CD8-positive, alpha-beta memory T cell (primary cell): ENCODE data around the gene HAUS3. TPM values are rescaled to one million over a fixed set of nuclear protein-coding genes. Genes with fewer than 3 reads are reported as not detected.

ENCODE experiments used
- CTCF ChIA-PET: fragments of 350-600 bp; sonication (Branson Sonifier 250); formaldehyde crosslinking; loops from one replicate; lab custom pipeline; 2021; ENCODE audit warnings: antibody characterized with exemption; lab: Charles Lee
- POLR2A ChIA-PET: fragments of 350-600 bp; sonication (Branson Sonifier 250); formaldehyde crosslinking; loops from one replicate; lab custom pipeline; 2021; ENCODE audit warnings: antibody characterized with exemption; lab: Charles Lee
- DNase-seq, 5 donors: peaks; one replicate each; pipeline versions ENCODE4 v3.0.0 to v3.0.0-alpha.2; 2020 to 2022; ENCODE audit warnings: mixed read lengths in 1 of 5
- H3K27ac ChIP-seq: one replicate; pipeline ENCODE4 v1.7.0; 2013; ENCODE audit warnings: low read depth, mild to moderate bottlenecking, low read length, moderate library complexity
- H3K27me3 ChIP-seq: 2 replicates; pipeline ENCODE4 v1.7.0; 2013; ENCODE audit warnings: low read length, mild to moderate bottlenecking; ENCODE audit not compliant: insufficient read depth, poor library complexity, severe bottlenecking
- H3K36me3 ChIP-seq: 2 replicates; pipeline ENCODE4 v1.7.0; 2013; ENCODE audit warnings: mild to moderate bottlenecking, low read length, moderate library complexity; ENCODE audit not compliant: insufficient read depth
- H3K4me1 ChIP-seq: 2 replicates; pipeline ENCODE4 v1.7.0; 2013; ENCODE audit warnings: mild to moderate bottlenecking, low read length, moderate library complexity; ENCODE audit not compliant: insufficient read depth
- H3K4me3 ChIP-seq: 2 replicates; pipeline ENCODE4 v1.7.0; 2013; ENCODE audit warnings: mild to moderate bottlenecking, low read length
- H3K9me3 ChIP-seq: 2 replicates; pipeline ENCODE4 v1.7.0; 2013; ENCODE audit warnings: mild to moderate bottlenecking, low read length
- H3K27ac Mint-ChIP-seq, 8 donors: one replicate each; pipeline ENCODE4 v1.8.0; 2020 to 2021; ENCODE audit warnings: mixed read lengths in 8 of 8, mild to moderate bottlenecking in 6 of 8, inconsistent platforms in 3 of 8, moderate library complexity in 3 of 8
- H3K27me3 Mint-ChIP-seq, 2 donors: one replicate each; pipeline ENCODE4 v1.8.0; 2020 to 2021; ENCODE audit warnings: mixed read lengths in 2 of 2, mild to moderate bottlenecking in 1 of 2, moderate library complexity in 1 of 2
- H3K36me3 Mint-ChIP-seq, 3 donors: one replicate each; pipeline ENCODE4 v1.8.0; 2020 to 2021; ENCODE audit warnings: mixed read lengths in 3 of 3, inconsistent platforms in 1 of 3, mild to moderate bottlenecking in 1 of 3
- H3K4me1 Mint-ChIP-seq, 3 donors: one replicate each; pipeline ENCODE4 v1.8.0; 2020 to 2021; ENCODE audit warnings: mixed read lengths in 3 of 3, inconsistent platforms in 1 of 3, mild to moderate bottlenecking in 1 of 3
- H3K4me3 Mint-ChIP-seq, 7 donors: one replicate each; pipeline ENCODE4 v1.8.0; 2020 to 2021; ENCODE audit warnings: mixed read lengths in 7 of 7, mild to moderate bottlenecking in 6 of 7, moderate library complexity in 4 of 7, inconsistent platforms in 2 of 7
- H3K9me3 Mint-ChIP-seq, 5 donors: one replicate each; pipeline ENCODE4 v1.8.0; 2020 to 2022; ENCODE audit warnings: mixed read lengths in 5 of 5, mild to moderate bottlenecking in 3 of 5, moderate library complexity in 2 of 5, inconsistent platforms in 1 of 5
- polyA plus RNA-seq: library from polyadenylated mRNA; unstranded; fragments of 300-500 nt; fragmentation: Illumina TruSeq; gene quantifications from one replicate; pipeline ENCODE4 v1.2.3, GENCODE V29; 2021
- total RNA-seq, 2 experiments: library from RNA; stranded (reverse); gene quantifications; one replicate each; pipeline ENCODE4 v1.2.3, GENCODE V29; 2021

HAUS3 gene
- total and polyA plus RNA-seq, 3 experiments from 2014 or later: 23.8 to 26.6 (median 23.9) TPM

DNA sequence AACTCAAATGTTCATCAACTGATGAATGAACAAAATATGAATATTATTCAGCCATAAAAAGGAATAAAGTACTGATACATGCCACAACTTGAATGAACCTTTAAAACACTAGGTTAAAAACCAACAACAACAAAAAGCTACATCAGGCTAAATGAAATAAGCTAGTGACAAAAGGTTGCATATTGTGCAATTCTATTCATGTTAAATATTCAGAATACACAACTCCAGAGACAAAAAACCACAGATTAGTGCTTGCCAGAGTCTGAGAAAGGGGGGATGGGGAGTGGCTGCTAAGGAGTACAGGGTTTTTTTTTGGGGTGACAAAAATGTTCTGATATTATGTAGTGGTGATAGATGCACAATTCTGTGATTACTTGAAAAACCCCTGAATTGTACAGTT, 58.5 kb downstream of the HAUS3 start:
- no peaks in the 10 kb centered on the region for H3K36me3 ChIP-seq
- no peaks in the 10 kb centered on the region for H3K4me1 ChIP-seq
- CTCF ChIA-PET: no interaction called here
- H3K9me3 ChIP-seq: no peaks in the 10 kb centered on the region
- no peak overlapping the region for H3K4me3 Mint-ChIP-seq
- POLR2A ChIA-PET: no interaction called here
- H3K9me3 Mint-ChIP-seq: peaks cover 8 to 31% (median 21%) of the 10 kb centered on the region in 5 donors
- H3K27ac ChIP-seq: no peak overlapping the region
- H3K27me3 ChIP-seq: no peaks in the 10 kb centered on the region
- H3K27ac Mint-ChIP-seq: no peak overlapping the region
- peaks cover 0 to 2% of the 10 kb centered on the region in 2 donors for H3K27me3 Mint-ChIP-seq
- peaks cover 6 to 40% (median 16%) of the 10 kb centered on the region in 3 donors for H3K36me3 Mint-ChIP-seq
- no peaks in the 10 kb centered on the region for H3K4me1 Mint-ChIP-seq
- DNase-seq: no peak
- no peak overlapping the region for H3K4me3 ChIP-seq

DNA sequence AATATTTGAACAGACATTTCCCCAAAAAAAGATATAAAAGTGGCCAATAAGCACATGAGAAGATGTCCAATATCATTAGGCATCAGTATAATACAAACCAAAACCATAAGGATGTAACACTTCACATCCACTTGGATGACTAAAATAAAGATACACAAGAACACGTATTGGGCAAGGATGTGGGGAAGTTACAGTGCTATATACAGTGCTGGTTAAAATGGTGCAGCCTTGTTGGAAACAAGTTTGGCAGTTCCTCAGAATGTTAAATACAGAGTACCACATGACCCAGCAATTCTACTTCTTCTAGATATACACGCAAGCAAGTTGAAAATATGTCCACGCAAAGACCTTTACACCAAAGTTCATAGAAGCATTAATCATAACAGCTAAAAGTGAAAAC, 58.9 kb downstream of the HAUS3 start:
- CTCF ChIA-PET: no interaction called here
- no peak overlapping the region for H3K27ac ChIP-seq
- Mint-ChIP-seq H3K27ac (peak overlapping the region in 1 of 8 donors; percentile 23), H3K27me3 (peaks cover 0 to 2% of the 10 kb centered on the region in 2 donors), H3K9me3 (peaks cover 8 to 30% (median 19%) of the 10 kb centered on the region in 5 donors), H3K36me3 (peaks cover 6 to 38% (median 16%) of the 10 kb centered on the region in 3 donors), H3K4me3 (no peak overlapping the region), H3K4me1 (no peaks in the 10 kb centered on the region)
- H3K4me3 ChIP-seq: no peak overlapping the region
- no peaks in the 10 kb centered on the region for H3K36me3 ChIP-seq
- no peaks in the 10 kb centered on the region for H3K27me3 ChIP-seq
- H3K9me3 ChIP-seq: no peaks in the 10 kb centered on the region
- POLR2A ChIA-PET: no interaction called here
- no peaks in the 10 kb centered on the region for H3K4me1 ChIP-seq
- DNase-seq: no peak

DNA sequence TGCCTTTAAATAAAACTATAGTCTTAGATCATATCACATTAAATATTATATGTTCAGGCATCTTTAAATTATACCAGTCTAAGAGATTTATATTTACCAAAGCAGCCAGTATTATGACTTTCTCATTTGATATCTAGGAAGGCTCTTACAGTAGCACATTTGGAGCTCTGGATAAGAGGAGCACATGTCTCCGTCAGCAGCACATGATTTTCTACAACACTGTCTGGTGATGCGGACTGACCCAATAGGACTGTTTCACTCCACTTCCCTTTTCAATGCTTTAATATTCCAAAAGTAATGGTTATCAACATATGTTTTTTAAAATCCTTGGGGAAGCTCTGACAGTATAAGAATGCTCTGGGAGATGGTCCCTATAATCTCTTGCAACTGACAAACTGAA, 61.5 kb downstream of the HAUS3 start:
- ChIA-PET CTCF (no interaction called here), POLR2A (no interaction called here)
- Mint-ChIP-seq H3K27ac (no peak overlapping the region), H3K27me3 (peaks cover 0 to 2% of the 10 kb centered on the region in 2 donors), H3K36me3 (peaks cover 0 to 19% (median 10%) of the 10 kb centered on the region in 3 donors), H3K4me1 (no peaks in the 10 kb centered on the region), H3K9me3 (peaks cover 0 to 8% (median 2%) of the 10 kb centered on the region in 5 donors), H3K4me3 (no peak overlapping the region)
- Histone ChIP-seq H3K4me1 (no peaks in the 10 kb centered on the region), H3K27me3 (no peaks in the 10 kb centered on the region), H3K4me3 (no peak overlapping the region), H3K9me3 (no peaks in the 10 kb centered on the region), H3K36me3 (no peaks in the 10 kb centered on the region), H3K27ac (no peak overlapping the region)
- no peak for DNase-seq

DNA sequence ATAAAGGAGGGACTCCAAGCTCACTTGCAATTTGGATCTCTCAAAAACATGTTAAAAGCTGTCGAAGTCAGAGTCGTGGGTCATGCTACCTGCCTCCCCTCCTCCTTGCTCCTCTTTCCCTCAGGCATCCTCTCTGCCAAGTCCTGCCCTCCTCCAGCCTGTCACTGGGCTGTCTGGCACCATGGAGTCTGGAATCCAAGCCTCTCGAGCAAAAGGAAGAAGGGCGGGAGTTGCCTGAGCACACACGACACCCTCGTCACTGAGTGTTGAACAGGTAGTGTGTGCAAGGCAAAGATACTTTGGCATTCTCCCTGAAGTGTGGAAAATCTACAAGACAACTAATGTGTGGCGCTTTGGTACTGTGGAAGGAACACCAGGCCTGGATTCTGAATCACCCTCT, 62.2 kb downstream of the HAUS3 start:
- H3K36me3 Mint-ChIP-seq: peaks cover 0 to 14% (median 7%) of the 10 kb centered on the region in 3 donors
- no peak overlapping the region for H3K27ac ChIP-seq
- DNase-seq: no peak
- H3K9me3 Mint-ChIP-seq: peaks cover 0 to 6% (median 0%) of the 10 kb centered on the region in 5 donors
- H3K27me3 ChIP-seq: no peaks in the 10 kb centered on the region
- H3K4me1 Mint-ChIP-seq: no peaks in the 10 kb centered on the region
- no peak overlapping the region for H3K27ac Mint-ChIP-seq
- no peaks in the 10 kb centered on the region for H3K9me3 ChIP-seq
- H3K4me1 ChIP-seq: no peaks in the 10 kb centered on the region
- H3K27me3 Mint-ChIP-seq: no peaks in the 10 kb centered on the region
- no peak overlapping the region for H3K4me3 ChIP-seq
- no peak overlapping the region for H3K4me3 Mint-ChIP-seq
- ChIA-PET POLR2A (no interaction called here), CTCF (no interaction called here)
- no peaks in the 10 kb centered on the region for H3K36me3 ChIP-seq

DNA sequence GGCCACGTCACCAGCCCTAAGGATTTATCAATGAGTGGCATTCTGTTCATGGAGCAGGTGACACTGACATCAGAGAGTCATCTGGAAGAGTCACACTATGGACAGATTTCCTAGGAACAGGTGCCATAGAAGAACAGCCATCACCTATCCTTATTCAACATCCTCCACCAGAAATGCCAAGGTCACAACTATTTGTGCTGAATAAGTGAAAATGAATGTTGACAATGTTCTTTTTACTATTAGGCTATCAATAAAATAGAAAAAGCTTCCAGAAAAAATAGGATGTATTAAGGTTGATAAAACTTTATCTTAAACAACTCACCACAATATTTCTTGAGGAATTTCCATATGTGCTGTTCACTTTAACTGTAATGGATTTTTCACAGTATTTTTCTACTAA, 62.9 kb downstream of the HAUS3 start:
- DNase-seq: no peak
- H3K27ac ChIP-seq: no peak overlapping the region
- POLR2A ChIA-PET: no interaction called here
- H3K36me3 ChIP-seq: no peaks in the 10 kb centered on the region
- Mint-ChIP-seq H3K9me3 (peaks cover 0 to 6% (median 0%) of the 10 kb centered on the region in 5 donors), H3K27me3 (no peaks in the 10 kb centered on the region), H3K4me3 (no peak overlapping the region), H3K4me1 (peaks cover 0 to 2% (median 0%) of the 10 kb centered on the region in 3 donors), H3K36me3 (peaks cover 0 to 14% (median 7%) of the 10 kb centered on the region in 3 donors), H3K27ac (no peak overlapping the region)
- no peaks in the 10 kb centered on the region for H3K4me1 ChIP-seq
- H3K9me3 ChIP-seq: no peaks in the 10 kb centered on the region
- no peak overlapping the region for H3K4me3 ChIP-seq
- no peaks in the 10 kb centered on the region for H3K27me3 ChIP-seq
- CTCF ChIA-PET: no interaction called here

Other genes with a start within 250 kb of the HAUS3 start
- 10 to 100 TPM; 42.5 to 44.6 TPM for gene NELFA, start 233.1 kb downstream of the HAUS3 start, total RNA-seq
- 31.2 TPM for gene NELFA, start 233.1 kb downstream of the HAUS3 start, polyA plus RNA-seq
- gene NAT8L, start 182.8 kb downstream of the HAUS3 start, total RNA-seq: under 1 TPM; 0.42 to 0.55 TPM
- not detected for gene NAT8L, start 182.8 kb downstream of the HAUS3 start, polyA plus RNA-seq
- 1 to 10 TPM; 1.5 to 1.6 TPM for gene POLN, start within 50 bp of the HAUS3 start, total RNA-seq
- 0.55 TPM for gene POLN, start within 50 bp of the HAUS3 start, polyA plus RNA-seq
- 10 to 100 TPM; 10.2 to 12.2 TPM for gene MXD4, start 20.0 kb upstream of the HAUS3 start, total RNA-seq
- 47.2 TPM for gene MXD4, start 20.0 kb upstream of the HAUS3 start, polyA plus RNA-seq
- 10 to 100 TPM; 12.9 to 13.2 TPM for gene ZFYVE28, start 176.5 kb upstream of the HAUS3 start, total RNA-seq
- 14.8 TPM for gene ZFYVE28, start 176.5 kb upstream of the HAUS3 start, polyA plus RNA-seq
- under 1 TPM in 1 of 2 experiments, not detected in 1; 0.07 TPM for gene CFAP99, start 176.8 kb upstream of the HAUS3 start, total RNA-seq
- not detected for gene CFAP99, start 176.8 kb upstream of the HAUS3 start, polyA plus RNA-seq
- gene RNF4, start 227.0 kb upstream of the HAUS3 start, total RNA-seq: 10 to 100 TPM; 95.4 to 98.1 TPM
- 94.8 TPM for gene RNF4, start 227.0 kb upstream of the HAUS3 start, polyA plus RNA-seq